MM.1S (cell line): ENCODE results near the gene C11orf21.

ENCODE experiments used
- DNase-seq: peaks from one replicate; pipeline ENCODE4 v3.0.0-alpha.2; 2015
- H2AFZ ChIP-seq: fragments of 300-600 bp; sonication (generic); 2 replicates; pipeline ENCODE4 v1.6.0; 2016; ENCODE audit warnings: antibody characterized with exemption, low read length
- H3F3A ChIP-seq: fragments of 300-600 bp; sonication (generic); 2 replicates; pipeline ENCODE4 v1.6.1; 2016; ENCODE audit warnings: mild to moderate bottlenecking, antibody characterized with exemption, low read length, moderate library complexity, mixed read lengths; ENCODE audit not compliant: insufficient read depth
- H3K27ac ChIP-seq: fragments of 300-600 bp; sonication (generic); 2 replicates; pipeline ENCODE4 v1.5.1; 2016; ENCODE audit warnings: mild to moderate bottlenecking, low read length
- H3K27me3 ChIP-seq: fragments of 300-600 bp; sonication (generic); replicated peaks from 2 replicates; pipeline ENCODE4 v1.6.0; 2016; ENCODE audit warnings: low read length; ENCODE audit not compliant: insufficient read depth
- H3K36me3 ChIP-seq: fragments of 300-600 bp; sonication (generic); replicated peaks from 2 replicates; pipeline ENCODE4 v1.6.1; 2016; ENCODE audit warnings: mild to moderate bottlenecking, low read length, mixed read lengths; ENCODE audit not compliant: insufficient read depth
- H3K4me1 ChIP-seq: fragments of 300-600 bp; sonication (generic); 2 replicates; pipeline ENCODE4 v1.6.1; 2016; ENCODE audit warnings: low read length, mixed read lengths
- H3K4me2 ChIP-seq: fragments of 300-600 bp; sonication (generic); 2 replicates; pipeline ENCODE4 v1.6.0; 2016; ENCODE audit warnings: low read depth, low read length
- H3K4me3 ChIP-seq: fragments of 300-600 bp; sonication (generic); 2 replicates; pipeline ENCODE4 v1.5.1; 2016; ENCODE audit warnings: low read length, mixed read lengths
- H3K79me2 ChIP-seq: fragments of 300-600 bp; sonication (generic); 2 replicates; pipeline ENCODE4 v1.6.1; 2016; ENCODE audit warnings: mixed run types, low read length, mixed read lengths
- H3K9ac ChIP-seq: fragments of 300-600 bp; sonication (generic); 2 replicates; pipeline ENCODE4 v1.6.1; 2016; ENCODE audit warnings: low read length, mixed read lengths
- H3K9me2 ChIP-seq: fragments of 300-600 bp; sonication (generic); replicated peaks from 2 replicates; pipeline ENCODE4 v1.6.1; 2016; ENCODE audit warnings: mild to moderate bottlenecking, low read length, mixed read lengths; ENCODE audit not compliant: insufficient read depth
- H3K9me3 ChIP-seq: fragments of 300-600 bp; sonication (generic); replicated peaks from 2 replicates; pipeline ENCODE4 v1.6.1; 2016; ENCODE audit warnings: mild to moderate bottlenecking, low read length, mixed read lengths; ENCODE audit not compliant: insufficient read depth
- H4K20me1 ChIP-seq: fragments of 300-600 bp; sonication (generic); 2 replicates; pipeline ENCODE4 v1.6.1; 2016; ENCODE audit warnings: mild to moderate bottlenecking, low read length, moderate library complexity, mixed read lengths; ENCODE audit not compliant: insufficient read depth
- CTCF ChIP-seq: fragments of 300-600 bp; sonication (generic); IDR thresholded peaks from 2 replicates; pipeline ENCODE4 v1.5.1; 2016; ENCODE audit warnings: antibody characterized with exemption, low read length, mixed read lengths
- EZH2 ChIP-seq: fragments of 300-600 bp; sonication (generic); optimal IDR thresholded peaks from 2 replicates; pipeline ENCODE3; 2017; ENCODE audit warnings: low read depth, mild to moderate bottlenecking, antibody characterized with exemption, low read length, mixed read lengths
- EZH2phosphoT487 ChIP-seq: fragments of 300-600 bp; sonication (generic); IDR thresholded peaks from 2 replicates; pipeline ENCODE4 v1.6.1; 2018; ENCODE audit warnings: antibody characterized with exemption, low read length

Gene C11orf21

GRCh38 chr11:2250041-2250440 lies 51.7 kb downstream of the C11orf21 start:
- no peaks in the 10 kb centered on the region for H4K20me1 ChIP-seq
- H3K4me3 ChIP-seq = no peak overlapping the region
- H3K9me3 ChIP-seq = no peaks in the 10 kb centered on the region
- H3K27ac ChIP-seq = no peak overlapping the region
- no peaks in the 10 kb centered on the region for H3K4me1 ChIP-seq
- no peaks in the 10 kb centered on the region for H3K36me3 ChIP-seq
- TF ChIP-seq EZH2 (no peak), EZH2phosphoT487 (no peak), CTCF (no peak)
- H2AFZ ChIP-seq = no peak overlapping the region
- no peaks in the 10 kb centered on the region for H3K79me2 ChIP-seq
- no peak overlapping the region for H3K4me2 ChIP-seq
- no peaks in the 10 kb centered on the region for H3K9me2 ChIP-seq
- H3F3A ChIP-seq = no peaks in the 10 kb centered on the region
- peaks cover 85% of the 10 kb centered on the region for H3K27me3 ChIP-seq
- DNase-seq = no peak
- H3K9ac ChIP-seq = no peak overlapping the region

- no peak overlapping the region for H3K4me3 ChIP-seq
- no peak overlapping the region for H2AFZ ChIP-seq
- H3K4me2 ChIP-seq = no peak overlapping the region
- H3K27me3 ChIP-seq = peaks cover 87% of the 10 kb centered on the region
- no peaks in the 10 kb centered on the region for H3K79me2 ChIP-seq
- TF ChIP-seq EZH2phosphoT487 (no peak), EZH2 (no peak), CTCF (no peak)
- H4K20me1 ChIP-seq = no peaks in the 10 kb centered on the region
- no peak overlapping the region for H3K9ac ChIP-seq
- H3F3A ChIP-seq = no peaks in the 10 kb centered on the region
- DNase-seq = no peak
- no peak overlapping the region for H3K27ac ChIP-seq
- no peaks in the 10 kb centered on the region for H3K9me3 ChIP-seq
- no peaks in the 10 kb centered on the region for H3K36me3 ChIP-seq
- H3K9me2 ChIP-seq = no peaks in the 10 kb centered on the region
- H3K4me1 ChIP-seq = no peaks in the 10 kb centered on the region
Measured at GRCh38 chr11:2249189-2249916, 52.4 kb downstream of the C11orf21 start.

GRCh38 chr11:2248762-2249161 lies 53.0 kb downstream of the C11orf21 start:
- Histone ChIP-seq H3K79me2 (no peaks in the 10 kb centered on the region), H3K4me1 (no peaks in the 10 kb centered on the region), H3K27ac (no peak overlapping the region), H3K9ac (no peak overlapping the region), H3K36me3 (no peaks in the 10 kb centered on the region), H3K27me3 (peaks cover 87% of the 10 kb centered on the region), H2AFZ (no peak overlapping the region), H3K9me2 (no peaks in the 10 kb centered on the region), H3K9me3 (no peaks in the 10 kb centered on the region), H3K4me2 (no peak overlapping the region), H3K4me3 (no peak overlapping the region), H3F3A (no peaks in the 10 kb centered on the region), H4K20me1 (no peaks in the 10 kb centered on the region)
- no peak for TF ChIP-seq CTCF
- no peak for TF ChIP-seq EZH2
- TF ChIP-seq EZH2phosphoT487 = no peak
- no peak for DNase-seq
